OCI-LY1 (cell line): Measurements from ENCODE around the gene HYPK.
"Not testable (repeated sequence)": the region's sequence is repeated elsewhere in the genome, so short reads cannot be mapped to it uniquely, and the experiment has no call there.

Experiments used
- CTCF ChIP-seq: fragments of 200-600 bp; sonication (generic), shearing (Covaris generic); IDR thresholded peaks from 2 replicates; pipeline ENCODE4 v1.5.1; 2017; ENCODE audit warnings: mild to moderate bottlenecking, antibody characterized with exemption, low read length, moderate library complexity, mixed read lengths
- EZH2 ChIP-seq: fragments of 200-600 bp; sonication (generic), shearing (Covaris generic); IDR thresholded peaks from 2 replicates; pipeline ENCODE4 v1.8.0; 2017; ENCODE audit warnings: borderline replicate concordance, mixed run types, mild to moderate bottlenecking, antibody characterized with exemption, low read length, moderate library complexity, mixed read lengths

DNA sequence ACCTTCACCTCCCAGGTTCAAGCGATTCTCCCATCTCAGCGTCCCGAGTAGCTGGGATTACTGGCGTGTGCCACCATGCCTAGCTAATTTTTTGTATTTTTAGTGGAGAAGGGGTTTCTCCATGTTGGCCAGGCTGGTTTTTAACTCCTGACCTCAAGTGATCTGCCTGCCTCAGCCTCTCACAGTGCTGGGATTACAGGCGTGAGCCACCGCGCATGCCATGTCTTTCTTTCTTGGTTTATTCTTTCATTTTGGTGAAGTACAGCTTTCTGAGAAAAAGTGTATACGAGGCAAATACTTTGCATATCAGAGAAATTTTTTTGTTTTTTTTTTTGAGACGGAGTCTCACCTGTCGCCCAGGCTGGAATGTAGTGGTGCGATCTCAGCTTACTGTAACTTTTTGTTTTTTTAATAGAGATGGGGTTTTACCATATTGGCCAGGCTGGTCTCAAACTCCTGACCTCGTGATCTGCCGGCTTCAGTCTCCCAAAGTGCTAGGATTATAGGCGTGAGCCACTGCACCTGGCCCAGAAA lies 31.2 kb downstream of the HYPK start:
- TF ChIP-seq CTCF, EZH2: not testable (repeated sequence)
